Measurements from ENCODE around the gene FLNB.

Gene FLNB

DNA sequence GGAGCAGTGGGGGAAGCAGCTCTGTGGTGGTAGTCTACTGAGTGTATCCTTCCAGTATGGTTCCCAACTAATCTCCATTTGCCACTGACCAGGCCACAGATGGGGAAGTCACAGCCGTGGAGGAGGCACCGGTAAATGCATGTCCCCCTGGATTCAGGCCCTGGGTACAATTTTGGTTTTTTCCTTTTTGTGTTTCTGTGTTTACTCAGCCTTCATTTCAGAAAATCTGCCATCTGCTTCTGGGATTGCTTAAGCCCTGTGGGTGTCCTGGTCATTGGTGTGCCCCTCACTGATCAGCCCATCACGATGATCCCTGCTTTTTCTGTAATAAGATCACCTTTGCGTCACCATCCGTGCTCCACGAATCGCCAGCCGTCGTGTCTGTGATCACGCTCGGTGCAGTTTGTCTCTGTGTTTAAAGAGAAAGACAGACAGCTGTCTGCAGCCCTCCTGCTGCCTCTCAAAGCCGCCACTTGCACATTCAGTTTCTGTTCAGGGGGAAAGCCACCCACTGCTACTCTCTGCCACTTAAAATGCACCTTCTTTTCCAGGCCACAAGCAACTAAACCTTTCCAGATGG, 133.6 kb downstream of the FLNB start:
- H3K36me3 Mint-ChIP-seq: peaks cover 16% of the 10 kb centered on the region
- no peak overlapping the region for H3K4me3 Mint-ChIP-seq
- no peaks in the 10 kb centered on the region for H3K9me3 Mint-ChIP-seq (ENCODE audit: low read depth)
- H3K4me1 Mint-ChIP-seq (ENCODE audit: low read depth): no peaks in the 10 kb centered on the region
- no peak overlapping the region for H3K27ac Mint-ChIP-seq
- H3K27me3 Mint-ChIP-seq: no peaks in the 10 kb centered on the region

- H3K9me3 Mint-ChIP-seq (ENCODE audit: low read depth): no peaks in the 10 kb centered on the region
- no peaks in the 10 kb centered on the region for H3K4me1 Mint-ChIP-seq (ENCODE audit: low read depth)
- H3K4me3 Mint-ChIP-seq: no peak overlapping the region
- no peaks in the 10 kb centered on the region for H3K27me3 Mint-ChIP-seq
- peaks cover 13% of the 10 kb centered on the region for H3K36me3 Mint-ChIP-seq
- H3K27ac Mint-ChIP-seq: no peak overlapping the region
These were observed 135.3 kb downstream of the FLNB start for GRCh38 chr3:58143417-58144055.

GRCh38 chr3:58144478-58145325, 136.5 kb downstream of the FLNB start:
- no peaks in the 10 kb centered on the region for H3K9me3 Mint-ChIP-seq (ENCODE audit: low read depth)
- H3K36me3 Mint-ChIP-seq: peaks cover 11% of the 10 kb centered on the region
- H3K4me3 Mint-ChIP-seq: no peak overlapping the region
- no peaks in the 10 kb centered on the region for H3K27me3 Mint-ChIP-seq
- H3K27ac Mint-ChIP-seq: no peak overlapping the region
- no peaks in the 10 kb centered on the region for H3K4me1 Mint-ChIP-seq (ENCODE audit: low read depth)

DNA sequence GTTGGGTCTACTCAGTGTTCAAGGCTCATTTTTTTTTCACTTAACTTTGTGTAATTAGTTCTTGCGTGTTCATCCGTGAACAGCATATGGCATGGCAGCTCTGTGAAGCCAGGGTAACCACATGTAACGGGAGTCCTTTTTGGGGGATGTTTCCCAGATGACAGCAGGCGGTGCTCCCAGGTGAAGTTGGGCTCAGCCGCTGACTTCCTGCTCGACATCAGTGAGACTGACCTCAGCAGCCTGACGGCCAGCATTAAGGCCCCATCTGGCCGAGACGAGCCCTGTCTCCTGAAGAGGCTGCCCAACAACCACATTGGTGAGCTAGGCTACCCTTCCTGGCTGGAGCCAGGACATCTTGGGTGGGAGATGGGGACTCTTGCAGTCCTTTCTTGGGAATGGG, 139.8 kb downstream of the FLNB start:
- Mint-ChIP-seq H3K27me3 (no peaks in the 10 kb centered on the region), H3K9me3 (ENCODE audit: low read depth) (no peaks in the 10 kb centered on the region), H3K4me3 (no peak overlapping the region), H3K36me3 (peaks cover 5% of the 10 kb centered on the region), H3K27ac (no peak overlapping the region), H3K4me1 (ENCODE audit: low read depth) (peaks cover 1% of the 10 kb centered on the region)

DNA sequence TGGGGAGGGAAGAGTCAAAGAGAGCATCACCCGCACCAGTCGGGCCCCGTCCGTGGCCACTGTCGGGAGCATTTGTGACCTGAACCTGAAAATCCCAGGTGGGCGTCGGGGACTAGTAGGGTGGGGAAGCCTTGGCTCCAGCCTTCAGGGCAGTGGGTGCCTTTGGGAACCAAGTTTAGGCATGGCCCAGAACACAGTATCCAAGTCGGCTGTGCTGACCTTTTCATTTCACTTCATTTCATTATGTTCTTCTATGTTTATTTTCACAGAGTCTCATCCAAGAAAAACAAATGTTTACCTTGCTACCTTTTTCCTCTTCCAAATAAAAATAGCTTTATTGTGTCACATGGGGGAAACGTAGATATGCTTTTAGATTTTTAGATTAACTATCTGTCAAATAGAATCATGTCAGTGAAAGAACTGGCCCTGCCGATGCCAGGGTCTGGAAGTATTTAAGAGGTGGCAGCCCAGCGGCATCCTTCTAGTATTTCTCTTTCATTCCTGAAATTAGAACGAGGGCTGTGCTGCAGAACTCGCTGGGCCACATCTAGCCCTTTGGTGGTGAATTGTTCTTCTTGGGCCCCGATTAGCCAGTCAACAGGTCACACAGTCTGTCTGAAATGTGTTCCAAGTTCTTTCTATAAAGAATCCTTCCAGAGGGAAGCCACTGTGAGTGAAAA, 142.0 kb downstream of the FLNB start:
- H3K36me3 Mint-ChIP-seq: peaks cover 5% of the 10 kb centered on the region
- no peak overlapping the region for H3K4me3 Mint-ChIP-seq
- H3K4me1 Mint-ChIP-seq (ENCODE audit: low read depth): peaks cover 1% of the 10 kb centered on the region
- no peaks in the 10 kb centered on the region for H3K27me3 Mint-ChIP-seq
- H3K27ac Mint-ChIP-seq: no peak overlapping the region
- H3K9me3 Mint-ChIP-seq (ENCODE audit: low read depth): no peaks in the 10 kb centered on the region

DNA sequence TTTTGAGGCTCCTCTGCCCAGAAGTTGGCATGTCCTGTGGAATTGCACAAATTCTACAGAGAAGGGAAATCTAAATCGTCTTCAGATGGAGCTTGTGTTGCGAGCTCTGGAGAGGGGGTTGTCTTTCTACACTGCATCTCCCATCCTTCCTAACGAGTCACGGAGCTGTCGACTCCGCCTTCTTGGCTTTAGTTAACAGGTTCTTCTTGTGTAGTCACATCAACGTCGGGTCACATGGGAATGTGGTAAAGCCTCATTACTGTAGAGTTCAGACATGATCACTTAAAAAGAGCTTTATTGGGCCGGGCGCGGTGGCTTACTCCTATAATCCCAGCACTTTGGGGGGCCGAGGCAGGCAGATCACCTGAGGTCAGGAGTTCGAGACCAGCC, 142.6 kb downstream of the FLNB start:
- Mint-ChIP-seq H3K4me1 (ENCODE audit: low read depth) (peaks cover 1% of the 10 kb centered on the region), H3K4me3 (no peak overlapping the region), H3K36me3 (peaks cover 5% of the 10 kb centered on the region), H3K9me3 (ENCODE audit: low read depth) (no peaks in the 10 kb centered on the region), H3K27ac (no peak overlapping the region), H3K27me3 (no peaks in the 10 kb centered on the region)

- no peak overlapping the region for H3K27ac Mint-ChIP-seq
These were observed 143.4 kb downstream of the FLNB start for GRCh38 chr3:58151637-58152036.

DNA sequence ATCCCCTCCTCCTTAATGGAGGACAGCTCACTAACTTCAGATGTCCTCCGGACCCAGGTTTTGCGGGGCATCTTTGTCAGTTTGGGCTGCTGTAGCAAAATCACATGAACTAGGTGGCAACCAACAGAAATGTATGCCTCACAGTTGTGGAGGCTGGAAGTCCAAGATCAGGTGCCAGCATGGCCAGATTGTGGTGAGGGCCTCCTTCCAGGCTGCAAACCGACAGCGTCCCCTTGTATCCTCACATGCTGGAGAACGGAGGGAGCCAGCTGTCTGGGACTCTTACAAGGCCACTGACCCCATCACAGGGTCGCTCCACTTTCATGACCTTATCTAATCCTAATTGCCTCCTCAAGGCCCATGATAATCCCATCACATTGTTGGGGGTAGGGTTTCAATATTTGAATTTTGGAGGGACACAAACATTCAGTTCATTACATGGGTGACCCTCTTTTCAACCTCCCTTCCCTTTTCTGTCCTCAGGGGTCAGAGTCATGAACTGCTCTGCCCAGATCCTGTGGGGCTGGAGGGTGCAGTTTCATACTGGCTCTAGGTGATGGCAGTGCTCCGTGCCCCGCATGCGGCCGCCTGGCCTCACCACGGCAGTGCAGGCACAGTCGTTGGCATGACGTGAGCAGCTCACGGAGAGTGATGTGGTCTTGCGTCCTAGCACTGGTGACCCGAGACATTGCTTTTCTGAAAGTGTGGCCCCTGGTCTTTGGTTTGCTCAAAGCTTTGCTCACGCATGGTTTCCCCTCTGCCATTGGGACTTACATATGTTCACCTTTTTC, 144.2 kb downstream of the FLNB start:
- H3K9me3 Mint-ChIP-seq (ENCODE audit: low read depth): no peaks in the 10 kb centered on the region
- no peaks in the 10 kb centered on the region for H3K27me3 Mint-ChIP-seq
- H3K27ac Mint-ChIP-seq: no peak overlapping the region
- H3K4me3 Mint-ChIP-seq: no peak overlapping the region
- H3K4me1 Mint-ChIP-seq (ENCODE audit: low read depth): peaks cover 1% of the 10 kb centered on the region
- H3K36me3 Mint-ChIP-seq: peaks cover 5% of the 10 kb centered on the region

More at GRCh38 chr3:58151637-58152036, 143.4 kb downstream of the FLNB start:
- no peaks in the 10 kb centered on the region for H3K9me3 Mint-ChIP-seq (ENCODE audit: low read depth)
- H3K4me3 Mint-ChIP-seq: no peak overlapping the region
- peaks cover 5% of the 10 kb centered on the region for H3K36me3 Mint-ChIP-seq
- H3K27me3 Mint-ChIP-seq: no peaks in the 10 kb centered on the region
- H3K4me1 Mint-ChIP-seq (ENCODE audit: low read depth): peaks cover 1% of the 10 kb centered on the region

GRCh38 chr3:58153371-58153770, 145.1 kb downstream of the FLNB start:
- Mint-ChIP-seq H3K4me3 (no peak overlapping the region), H3K27me3 (no peaks in the 10 kb centered on the region), H3K27ac (no peak overlapping the region), H3K4me1 (ENCODE audit: low read depth) (peaks cover 1% of the 10 kb centered on the region), H3K36me3 (peaks cover 5% of the 10 kb centered on the region), H3K9me3 (ENCODE audit: low read depth) (no peaks in the 10 kb centered on the region)

DNA sequence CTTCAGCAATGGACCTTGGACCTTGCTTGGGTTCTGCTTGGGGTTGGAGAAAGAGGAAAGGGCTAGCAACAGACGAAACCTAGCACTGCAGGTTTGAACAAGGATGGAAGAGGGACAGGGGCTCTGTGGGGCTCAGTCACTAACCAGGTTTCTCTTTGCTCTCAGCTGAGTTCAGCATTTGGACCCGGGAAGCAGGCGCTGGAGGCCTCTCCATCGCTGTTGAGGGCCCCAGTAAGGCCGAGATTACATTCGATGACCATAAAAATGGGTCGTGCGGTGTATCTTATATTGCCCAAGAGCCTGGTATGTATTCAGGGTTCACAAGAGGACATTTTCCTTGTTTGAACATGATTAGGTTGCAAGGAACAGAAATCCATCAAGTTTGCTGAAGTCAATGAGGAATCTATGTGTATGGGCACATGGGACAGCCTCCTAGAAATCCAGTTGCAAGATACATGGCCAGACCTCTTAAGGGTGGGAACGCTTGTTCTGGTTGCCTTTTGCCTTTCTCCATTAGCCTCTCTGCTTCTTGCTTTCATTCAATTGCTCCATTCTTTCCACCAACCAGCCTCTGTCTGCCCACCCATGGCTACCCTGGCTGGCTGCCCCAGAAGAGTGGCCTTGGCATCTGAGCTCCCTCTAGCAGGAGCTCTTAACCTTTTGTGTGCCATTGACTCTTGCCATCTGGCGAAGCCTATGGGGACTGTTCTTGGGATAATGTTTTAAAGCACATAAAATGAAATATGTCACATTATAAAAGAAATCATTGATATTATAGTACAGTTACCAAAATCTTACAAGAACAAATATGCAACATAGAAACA, 146.6 kb downstream of the FLNB start:
- Mint-ChIP-seq H3K4me3 (no peak overlapping the region), H3K36me3 (peaks cover 11% of the 10 kb centered on the region), H3K27me3 (no peaks in the 10 kb centered on the region), H3K4me1 (ENCODE audit: low read depth) (peaks cover 1% of the 10 kb centered on the region), H3K9me3 (ENCODE audit: low read depth) (no peaks in the 10 kb centered on the region), H3K27ac (no peak overlapping the region)

- peaks cover 1% of the 10 kb centered on the region for H3K4me1 Mint-ChIP-seq (ENCODE audit: low read depth)
- no peaks in the 10 kb centered on the region for H3K9me3 Mint-ChIP-seq (ENCODE audit: low read depth)
- no peak overlapping the region for H3K4me3 Mint-ChIP-seq
- H3K27ac Mint-ChIP-seq: no peak overlapping the region
- H3K27me3 Mint-ChIP-seq: no peaks in the 10 kb centered on the region
- H3K36me3 Mint-ChIP-seq: peaks cover 17% of the 10 kb centered on the region
These were observed 147.6 kb downstream of the FLNB start for GRCh38 chr3:58155838-58156237.

- Mint-ChIP-seq H3K27ac (no peak overlapping the region), H3K27me3 (no peaks in the 10 kb centered on the region), H3K9me3 (ENCODE audit: low read depth) (no peaks in the 10 kb centered on the region), H3K4me1 (ENCODE audit: low read depth) (no peaks in the 10 kb centered on the region), H3K4me3 (no peak overlapping the region), H3K36me3 (peaks cover 18% of the 10 kb centered on the region)
These were observed 149.5 kb downstream of the FLNB start for GRCh38 chr3:58157700-58158099.

DNA sequence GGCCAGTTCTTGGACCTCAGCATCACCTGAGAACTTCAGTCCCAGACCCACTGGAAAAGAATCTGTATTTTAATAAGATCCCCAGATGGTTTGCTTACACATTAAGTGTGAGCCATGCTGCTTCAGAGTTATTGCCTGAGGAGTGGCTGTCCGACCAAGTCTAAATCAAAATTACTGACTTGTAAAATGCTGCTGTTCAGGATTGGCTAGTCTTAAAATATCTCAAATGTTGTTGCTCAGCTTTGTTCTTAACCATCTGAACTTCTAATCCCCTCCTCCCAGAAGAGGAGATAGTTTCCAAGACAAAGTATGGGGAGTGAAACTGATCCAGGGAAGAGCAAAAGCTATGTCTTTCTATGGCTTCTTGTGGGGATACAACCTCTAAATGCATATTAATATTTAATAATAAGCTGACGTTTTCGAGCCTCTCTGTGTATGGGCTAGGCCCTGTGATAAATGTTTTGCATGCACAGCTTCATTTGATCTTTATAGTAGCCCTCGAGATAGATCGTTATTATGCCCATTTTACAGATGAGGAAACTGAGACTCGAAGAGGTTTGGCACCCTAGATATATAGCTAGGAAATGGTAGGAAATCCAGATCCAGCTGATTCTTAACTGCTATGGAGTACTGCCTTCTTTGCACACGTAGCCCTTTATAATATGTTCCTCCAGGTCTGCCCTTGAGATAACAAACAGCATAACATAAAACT, 150.4 kb downstream of the FLNB start:
- Mint-ChIP-seq H3K4me3 (no peak overlapping the region), H3K9me3 (ENCODE audit: low read depth) (no peaks in the 10 kb centered on the region), H3K36me3 (peaks cover 18% of the 10 kb centered on the region), H3K27ac (no peak overlapping the region), H3K4me1 (ENCODE audit: low read depth) (no peaks in the 10 kb centered on the region), H3K27me3 (no peaks in the 10 kb centered on the region)

All from activated naive CD8-positive, alpha-beta T cell (primary cell).